Mesenteric fat pad (tissue), 1 donor: ENCODE data around the gene PCOLCE2. TPM values are rescaled to one million over a fixed set of nuclear protein-coding genes. Genes with fewer than 3 reads are reported as not detected.
"Not testable (repeated sequence)": the region's sequence is repeated elsewhere in the genome, so short reads cannot be mapped to it uniquely, and the experiment has no call there.

Source experiments
- DNase-seq: peaks from one replicate; pipeline ENCODE4 v3.0.0-alpha.2; 2020; ENCODE audit warnings: low spot score
- total RNA-seq: library from RNA; stranded (reverse); fragmentation: NEBNext Ultra II Directional; extraction: Animal tissue kit (Norgen Biotek cat#: 25700); gene quantifications from one replicate; pipeline ENCODE4 v1.2.1, GENCODE V29; 2021
- donor health status: DM: yes; HTN: yes; CAD: no.

The PCOLCE2 gene
- total RNA-seq, 1 donor from 2014 or later, result 255 TPM

DNA sequence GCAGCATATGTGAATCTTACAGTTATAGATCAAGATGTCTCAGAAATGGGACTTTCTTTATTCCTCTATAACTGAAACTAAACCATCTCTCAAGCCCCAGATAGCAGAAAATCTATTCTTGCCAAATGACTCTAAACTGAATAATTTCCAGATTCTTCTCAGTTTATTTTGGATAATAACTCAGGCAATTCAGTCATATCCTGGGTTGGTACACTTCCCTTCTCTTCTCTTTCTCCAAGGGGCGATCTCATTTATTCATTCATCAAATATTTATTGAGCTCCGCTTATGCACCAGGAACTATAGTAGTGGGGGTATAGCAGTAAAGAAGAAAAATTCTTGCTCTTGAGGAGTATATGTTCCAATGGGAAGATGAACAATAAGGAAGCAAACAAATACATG is 13.5 kb upstream of the PCOLCE2 start:
- no peak for DNase-seq

GRCh38 chr3:142898346-142899213 is 9.7 kb upstream of the PCOLCE2 start:
- no peak for DNase-seq

DNA sequence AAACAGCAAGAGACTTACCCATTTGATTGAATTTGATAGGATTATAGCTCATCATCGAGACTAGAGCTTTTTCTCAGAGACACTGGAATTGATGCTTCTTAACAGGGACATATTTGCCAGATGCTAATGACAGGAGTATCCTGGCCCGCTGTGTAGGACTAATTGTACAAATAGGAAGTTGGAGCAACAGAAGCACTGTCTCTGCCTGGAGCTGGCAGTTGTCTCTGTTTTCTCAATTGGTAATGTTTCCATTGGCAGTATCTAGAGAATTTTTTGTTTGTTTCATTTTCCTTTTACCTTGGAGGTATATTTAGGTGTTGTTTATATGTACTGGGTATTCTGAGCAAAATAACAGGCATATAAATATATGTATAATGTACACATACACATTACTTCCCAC is 8.9 kb upstream of the PCOLCE2 start:
- no peak for DNase-seq

DNA sequence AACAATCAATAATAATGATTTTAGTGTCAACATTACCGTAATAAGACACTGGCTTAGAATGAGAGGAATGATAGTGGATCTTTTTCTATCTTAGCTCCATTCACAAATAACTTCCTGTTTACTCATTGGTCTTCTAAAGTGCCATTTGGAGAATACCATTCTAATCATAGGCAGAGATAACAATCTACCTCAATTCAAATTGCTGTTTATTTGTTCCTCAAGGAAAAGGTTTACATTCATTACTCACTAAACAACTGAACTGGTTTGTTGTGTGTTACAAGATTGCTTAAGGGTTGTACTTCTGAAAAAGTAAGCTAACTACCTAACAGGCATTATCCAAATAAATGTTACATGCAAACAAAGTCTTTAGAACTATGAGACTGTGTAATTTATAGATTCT is 8.1 kb upstream of the PCOLCE2 start:
- DNase-seq, result no peak

GRCh38 chr3:142896201-142896755 is 7.4 kb upstream of the PCOLCE2 start:
- DNase-seq, result no peak

- no peak for DNase-seq
These were observed 5.6 kb upstream of the PCOLCE2 start for GRCh38 chr3:142894493-142894892.

- DNase-seq, result no peak
These were observed 3.8 kb upstream of the PCOLCE2 start for GRCh38 chr3:142892714-142893113.

GRCh38 chr3:142890592-142890991 is 1.7 kb upstream of the PCOLCE2 start:
- no peak for DNase-seq

DNA sequence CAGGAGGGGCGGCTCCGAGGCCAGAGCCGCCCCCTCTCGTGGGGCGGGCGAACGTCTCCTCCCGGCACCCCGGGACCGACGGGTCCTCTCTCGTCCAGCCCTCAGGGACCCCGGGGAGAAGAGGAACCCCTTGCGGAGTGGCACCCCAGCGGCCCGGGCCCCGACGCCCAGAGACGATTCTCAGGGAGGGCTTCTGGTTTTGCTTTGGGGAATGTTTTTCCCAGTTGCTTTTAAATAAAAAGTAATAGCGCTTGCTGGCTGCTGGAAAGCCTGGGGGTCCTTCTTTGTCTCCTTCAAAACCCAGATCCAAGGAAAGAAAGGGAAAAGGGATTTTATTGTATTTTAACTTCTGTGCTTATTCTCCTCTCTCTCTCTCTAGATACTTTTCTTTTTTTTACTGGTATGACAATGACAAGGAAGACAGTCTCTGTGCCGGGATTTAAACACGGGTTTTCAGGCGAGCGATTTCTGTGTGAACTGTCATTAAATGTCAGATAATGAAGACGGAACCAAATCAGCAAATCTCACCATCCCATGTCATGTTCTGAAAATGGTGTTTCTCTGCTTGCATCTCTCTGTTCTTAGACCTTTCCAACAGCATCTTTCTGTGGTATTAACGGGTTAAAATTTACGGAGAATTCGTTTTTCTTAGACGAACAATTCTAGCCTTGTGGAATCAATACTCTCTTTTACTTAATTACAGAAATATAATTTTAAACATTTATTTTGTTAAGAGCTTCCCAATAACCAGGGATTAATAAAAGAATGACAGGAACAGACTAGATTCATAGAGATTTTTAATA is 530 bp upstream of the PCOLCE2 start:
- no peak for DNase-seq

DNA sequence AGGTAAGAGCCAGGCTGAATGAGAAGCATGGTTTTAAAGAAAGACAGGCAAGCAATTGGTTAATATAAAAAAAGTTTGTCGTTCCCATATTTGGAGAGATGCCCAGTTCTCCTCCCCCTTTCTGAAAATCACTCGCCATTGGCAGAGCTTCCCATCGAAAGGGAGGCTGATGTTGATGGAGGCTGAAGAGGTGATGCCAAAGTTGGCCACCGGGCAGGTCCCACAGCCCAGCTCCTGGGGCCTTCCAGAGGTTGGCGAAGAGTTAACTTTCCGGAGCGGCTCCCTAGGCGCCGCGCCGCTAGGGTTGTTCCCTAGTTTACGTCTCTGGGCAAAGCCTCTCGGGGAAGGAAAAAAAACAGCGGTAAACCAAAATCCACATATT is 793 bp downstream of the PCOLCE2 start:
- DNase-seq, result no peak

- DNase-seq, result no peak
These were observed 1.9 kb downstream of the PCOLCE2 start for GRCh38 chr3:142886940-142887339.

DNA sequence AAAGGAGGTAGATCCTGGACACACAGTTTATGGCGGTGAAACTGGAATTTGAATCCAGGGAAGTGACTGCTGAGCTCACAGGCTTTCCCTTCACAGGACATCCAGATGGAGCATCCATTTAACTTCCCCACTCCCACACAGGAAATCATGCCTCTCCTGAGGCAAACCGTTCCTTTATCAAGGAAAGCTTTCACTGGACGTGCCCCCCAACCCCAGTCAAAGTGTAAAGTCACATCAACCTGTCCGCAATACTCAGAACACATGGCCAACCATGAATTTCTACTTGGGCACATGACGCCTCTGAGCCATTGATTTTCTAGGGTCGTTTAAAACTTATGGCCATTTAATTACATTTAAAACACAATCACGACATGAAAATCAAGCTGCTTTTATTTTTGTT is 2.9 kb downstream of the PCOLCE2 start:
- DNase-seq, result no peak

GRCh38 chr3:142884531-142884930 is 4.4 kb downstream of the PCOLCE2 start:
- DNase-seq, result no peak

DNA sequence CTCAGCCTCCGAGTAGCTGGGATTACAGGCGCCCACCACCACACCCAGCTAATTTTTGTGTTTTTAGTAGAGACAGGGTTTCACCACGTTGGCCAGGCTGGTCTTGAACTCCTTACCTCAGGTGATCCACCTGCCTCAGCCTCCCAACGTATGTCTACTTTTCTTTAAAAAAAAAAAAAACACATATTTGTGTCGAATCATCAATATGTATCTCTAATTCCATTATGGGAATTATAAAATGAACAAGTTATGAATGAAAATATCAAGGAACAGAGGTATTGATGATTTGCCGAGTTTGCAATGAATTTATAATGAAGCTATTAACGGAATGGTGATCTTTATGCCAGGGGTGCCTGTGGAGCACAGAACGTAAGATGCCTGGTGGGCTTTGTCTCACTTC is 5.3 kb downstream of the PCOLCE2 start:
- DNase-seq, result not testable (repeated sequence)

- no peak for DNase-seq
These were observed 7.2 kb downstream of the PCOLCE2 start for GRCh38 chr3:142881445-142882224.

DNA sequence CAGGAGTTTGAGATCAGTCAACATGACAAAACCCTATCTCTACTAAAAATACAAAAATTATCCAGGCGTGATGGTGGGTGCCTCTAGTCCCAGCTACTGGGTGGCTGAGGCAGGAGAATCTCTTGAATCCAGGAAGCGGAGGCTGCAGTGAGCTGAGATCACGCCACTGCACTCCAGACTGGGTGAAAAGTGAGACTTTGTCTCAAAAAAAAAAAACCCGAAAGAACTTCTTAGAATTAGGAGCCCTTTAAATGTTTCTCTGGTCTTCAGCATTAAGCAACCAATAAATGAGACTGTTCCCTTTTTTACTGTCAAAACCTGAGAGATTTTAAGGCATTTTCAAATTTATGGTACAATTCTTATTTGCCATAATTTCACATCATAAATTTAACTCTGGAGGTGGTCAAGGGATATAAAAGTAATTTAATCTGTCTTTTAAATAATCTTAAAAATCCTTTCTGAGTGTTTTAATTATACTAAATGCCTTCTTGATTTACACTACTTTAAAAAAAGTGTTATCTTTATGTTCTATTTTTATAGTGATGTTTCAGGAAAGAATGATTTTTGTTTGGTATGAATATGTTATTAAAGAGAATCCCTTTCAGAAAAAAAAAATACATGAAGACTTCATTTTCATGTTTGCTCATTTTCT is 10.1 kb downstream of the PCOLCE2 start:
- DNase-seq, result no peak

- DNase-seq, result no peak
These were observed 12.5 kb downstream of the PCOLCE2 start for GRCh38 chr3:142876417-142876816.

- DNase-seq, result no peak
These were observed 13.2 kb downstream of the PCOLCE2 start for GRCh38 chr3:142875583-142876207.

GRCh38 chr3:142875099-142875498 is 13.8 kb downstream of the PCOLCE2 start:
- DNase-seq, result no peak

- DNase-seq, result not testable (repeated sequence)
These were observed 20.5 kb downstream of the PCOLCE2 start for GRCh38 chr3:142868382-142868781.
